WTC11 (cell line): ENCODE data around the gene AKT1. TPM values are rescaled to one million over a fixed set of nuclear protein-coding genes. Genes with fewer than 3 reads are reported as not detected.

Source experiments
- ATAC-seq: fragments of 200-7000 bp; cut with Tn5 transposase; 2 replicates; pipeline ENCODE4 v1.10.0; 2021; ENCODE audit warnings: mild to moderate bottlenecking, moderate library complexity
- CTCF ChIA-PET: fragments of 300-600 bp; sonication (Branson Sonifier 250); formaldehyde crosslinking; loops from one replicate; lab custom pipeline; 2021; ENCODE audit warnings: antibody characterized with exemption; lab: Charles Lee
- POLR2A ChIA-PET: fragments of 350-600 bp; sonication (Branson Sonifier 250); formaldehyde crosslinking; loops from one replicate; lab custom pipeline; 2021; ENCODE audit warnings: antibody characterized with exemption; lab: Charles Lee
- DNase-seq: peaks from one replicate; pipeline ENCODE4 v3.0.0; 2021; ENCODE audit warnings: low spot score
- H3K27ac Mint-ChIP-seq: 2 replicates; pipeline ENCODE4 v1.8.0; 2021; ENCODE audit warnings: mixed read lengths
- H3K27me3 Mint-ChIP-seq: 2 replicates; pipeline ENCODE4 v1.8.0; 2021; ENCODE audit warnings: low read depth, mild to moderate bottlenecking, moderate library complexity, mixed read lengths
- H3K36me3 Mint-ChIP-seq: 2 replicates; pipeline ENCODE4 v1.8.0; 2021; ENCODE audit warnings: mixed read lengths
- H3K4me1 Mint-ChIP-seq: 2 replicates; pipeline ENCODE4 v1.8.0; 2022; ENCODE audit warnings: mixed read lengths
- H3K4me3 Mint-ChIP-seq: 2 replicates; pipeline ENCODE4 v1.8.0; 2021; ENCODE audit warnings: mild to moderate bottlenecking, moderate library complexity, mixed read lengths
- H3K9me3 Mint-ChIP-seq: 2 replicates; pipeline ENCODE4 v1.8.0; 2021; ENCODE audit warnings: mixed read lengths
- ELF4 ChIP-seq: sonication (generic); formaldehyde crosslinking; IDR thresholded peaks from 2 replicates; pipeline ENCODE4 v1.8.1; 2022; ENCODE audit warnings: low read depth, mild to moderate bottlenecking, moderate library complexity, missing genetic modification reagents
- EMX1 ChIP-seq: fragments of 250-450 bp; sonication (Bioruptor Pico); IDR thresholded peaks from 2 replicates; pipeline ENCODE4 v1.8.0; 2021; ENCODE audit warnings: mild to moderate bottlenecking
- ESRRA ChIP-seq: sonication (generic); formaldehyde crosslinking; IDR thresholded peaks from 2 replicates; pipeline ENCODE4 v1.8.1; 2022; ENCODE audit warnings: mild to moderate bottlenecking, missing genetic modification reagents, borderline replicate concordance
- GTF2I ChIP-seq: fragments of 250-450 bp; sonication (Bioruptor Pico); conservative IDR thresholded peaks from 2 replicates; pipeline ENCODE4 v1.4.0; 2021; ENCODE audit warnings: mild to moderate bottlenecking
- JUN ChIP-seq: sonication (generic); formaldehyde crosslinking; IDR thresholded peaks from 2 replicates; pipeline ENCODE4 v1.8.0; 2023; ENCODE audit warnings: mild to moderate bottlenecking, missing genetic modification reagents
- NFATC4 ChIP-seq: fragments of 250-450 bp; sonication (Bioruptor Pico); IDR thresholded peaks from 2 replicates; pipeline ENCODE4 v1.9.0; 2021; ENCODE audit warnings: mild to moderate bottlenecking
- NFE2L1 ChIP-seq: sonication (generic); formaldehyde crosslinking; IDR thresholded peaks from 2 replicates; pipeline ENCODE4 v1.8.1; 2023; ENCODE audit warnings: missing genetic modification reagents
- NFYB ChIP-seq: sonication (generic); formaldehyde crosslinking; conservative IDR thresholded peaks from 2 replicates; pipeline ENCODE4 v1.8.0; 2022; ENCODE audit warnings: low read depth, missing genetic modification reagents
- PRRX2 ChIP-seq: fragments of 250-450 bp; sonication (Bioruptor Pico); IDR thresholded peaks from 2 replicates; pipeline ENCODE4 v1.8.0; 2021; ENCODE audit warnings: mild to moderate bottlenecking
- SMAD4 ChIP-seq: sonication (generic); formaldehyde crosslinking; IDR thresholded peaks from 2 replicates; pipeline ENCODE4 v1.8.0; 2022; ENCODE audit warnings: mild to moderate bottlenecking, missing genetic modification reagents
- SP1 ChIP-seq: sonication (generic); formaldehyde crosslinking; conservative IDR thresholded peaks from 2 replicates; pipeline ENCODE4 v1.8.1; 2022; ENCODE audit warnings: missing genetic modification reagents
- TCF7 ChIP-seq: sonication (generic); formaldehyde crosslinking; IDR thresholded peaks from 2 replicates; pipeline ENCODE4 v1.8.0; 2022; ENCODE audit warnings: mild to moderate bottlenecking, low read depth, missing genetic modification reagents, moderate library complexity
- TEAD4 ChIP-seq: sonication (generic); formaldehyde crosslinking; IDR thresholded peaks from 2 replicates; pipeline ENCODE4 v1.8.0; 2022; ENCODE audit warnings: mild to moderate bottlenecking, missing genetic modification reagents
- ZNF121 ChIP-seq: sonication (generic); formaldehyde crosslinking; IDR thresholded peaks from 2 replicates; pipeline ENCODE4 v1.8.0; 2023; ENCODE audit warnings: missing genetic modification reagents
- ZNF263 ChIP-seq: sonication (generic); formaldehyde crosslinking; IDR thresholded peaks from 2 replicates; pipeline ENCODE4 v1.8.1; 2022; ENCODE audit warnings: low read depth, mild to moderate bottlenecking, moderate library complexity, missing genetic modification reagents
- ZNF396 ChIP-seq: fragments of 250-450 bp; sonication (Bioruptor Pico); IDR thresholded peaks from 2 replicates; pipeline ENCODE4 v1.8.0; 2021; ENCODE audit warnings: mild to moderate bottlenecking, moderate library complexity, borderline replicate concordance
- total RNA-seq: library from RNA; stranded (reverse); gene quantifications from 3 replicates; pipeline ENCODE4 v1.2.3, GENCODE V29; 2021
- TF ChIP-seq, protein P1 (sequence below): sonication (generic); formaldehyde crosslinking; IDR thresholded peaks from 2 replicates; pipeline ENCODE4 v1.8.1; 2023; ENCODE audit warnings: mild to moderate bottlenecking, missing genetic modification reagents, borderline replicate concordance
- TF ChIP-seq, protein P2 (sequence below): fragments of 250-450 bp; sonication (Bioruptor Pico); IDR thresholded peaks from 2 replicates; pipeline ENCODE4 v1.8.0; 2021; ENCODE audit warnings: mild to moderate bottlenecking
- TF ChIP-seq, protein P3 (sequence below): fragments of 250-450 bp; sonication (Bioruptor Pico); IDR thresholded peaks from 2 replicates; pipeline ENCODE4 v1.9.0; 2021; ENCODE audit warnings: mild to moderate bottlenecking
- TF ChIP-seq, protein P4 (sequence below): sonication (generic); formaldehyde crosslinking; IDR thresholded peaks from 2 replicates; pipeline ENCODE4 v1.8.1; 2022; ENCODE audit warnings: low read depth, mild to moderate bottlenecking, moderate library complexity, missing genetic modification reagents, borderline replicate concordance

Gene AKT1
- total RNA-seq, 1 experiment from 2014 or later, result 121 TPM

DNA sequence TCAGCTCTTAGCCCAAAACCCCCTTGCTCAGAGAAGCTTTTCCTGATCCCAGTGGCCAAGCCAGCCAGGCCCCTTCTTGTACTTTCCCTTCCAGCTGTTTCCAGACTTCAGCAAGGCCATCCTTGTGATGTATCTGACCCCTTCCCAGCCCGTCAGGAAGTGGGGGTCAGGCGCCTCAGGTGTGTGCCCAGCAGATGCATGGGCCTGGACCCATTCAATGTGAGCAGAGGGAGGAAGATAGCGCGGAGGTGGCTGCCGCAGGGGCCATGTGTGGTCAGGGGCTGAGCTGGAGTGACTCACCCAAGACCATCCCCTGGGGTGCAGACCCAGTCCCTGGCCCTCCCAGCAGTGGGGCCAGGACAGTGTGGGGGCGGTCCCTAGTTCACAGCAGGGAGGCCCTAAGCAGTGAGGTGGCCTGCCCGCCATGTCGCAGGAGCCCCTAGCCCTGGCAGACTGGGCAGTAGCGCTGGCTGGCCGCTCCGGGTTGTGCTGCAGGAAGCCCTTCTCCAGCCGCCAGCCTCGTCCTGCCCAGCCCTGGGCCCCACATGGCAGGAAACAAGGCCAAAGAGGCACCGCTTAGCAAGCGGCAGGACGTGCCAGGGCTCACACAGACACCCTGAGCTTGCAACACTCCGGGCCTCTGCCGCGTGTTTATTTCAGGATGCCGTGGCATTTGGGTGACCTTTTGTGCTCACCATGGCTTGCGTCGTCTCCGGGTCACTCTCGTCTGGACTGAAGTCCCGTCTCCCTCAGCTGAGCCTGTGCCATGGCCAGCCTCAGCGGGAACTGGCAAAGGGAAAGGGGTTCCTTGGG is 59.5 kb downstream of the AKT1 start:
- H3K4me1 Mint-ChIP-seq, result no peaks in the 10 kb centered on the region
- no peaks in the 10 kb centered on the region for H3K9me3 Mint-ChIP-seq
- POLR2A ChIA-PET, result no interaction called here
- peak overlapping the region; percentile 67 for H3K27ac Mint-ChIP-seq
- TF ChIP-seq TCF7 (no peak), PRRX2 (CRISPR knock-in tag) (no peak), TEAD4 (CRISPR knock-in tag) (no peak), ELF4 (no peak), ZNF396 (CRISPR knock-in tag) (no peak), EMX1 (CRISPR knock-in tag) (no peak), GTF2I (CRISPR knock-in tag) (no peak), SMAD4 (CRISPR knock-in tag) (no peak), JUN (no peak), ZNF263 (CRISPR knock-in tag) (no peak), SP1 (CRISPR knock-in tag) (no peak), NFYB (CRISPR knock-in tag) (no peak), NFE2L1 (CRISPR knock-in tag) (no peak), ZNF121 (CRISPR knock-in tag) (no peak), ESRRA (no peak), NFATC4 (CRISPR knock-in tag) (no peak)
- TF ChIP-seq, protein P1, sequence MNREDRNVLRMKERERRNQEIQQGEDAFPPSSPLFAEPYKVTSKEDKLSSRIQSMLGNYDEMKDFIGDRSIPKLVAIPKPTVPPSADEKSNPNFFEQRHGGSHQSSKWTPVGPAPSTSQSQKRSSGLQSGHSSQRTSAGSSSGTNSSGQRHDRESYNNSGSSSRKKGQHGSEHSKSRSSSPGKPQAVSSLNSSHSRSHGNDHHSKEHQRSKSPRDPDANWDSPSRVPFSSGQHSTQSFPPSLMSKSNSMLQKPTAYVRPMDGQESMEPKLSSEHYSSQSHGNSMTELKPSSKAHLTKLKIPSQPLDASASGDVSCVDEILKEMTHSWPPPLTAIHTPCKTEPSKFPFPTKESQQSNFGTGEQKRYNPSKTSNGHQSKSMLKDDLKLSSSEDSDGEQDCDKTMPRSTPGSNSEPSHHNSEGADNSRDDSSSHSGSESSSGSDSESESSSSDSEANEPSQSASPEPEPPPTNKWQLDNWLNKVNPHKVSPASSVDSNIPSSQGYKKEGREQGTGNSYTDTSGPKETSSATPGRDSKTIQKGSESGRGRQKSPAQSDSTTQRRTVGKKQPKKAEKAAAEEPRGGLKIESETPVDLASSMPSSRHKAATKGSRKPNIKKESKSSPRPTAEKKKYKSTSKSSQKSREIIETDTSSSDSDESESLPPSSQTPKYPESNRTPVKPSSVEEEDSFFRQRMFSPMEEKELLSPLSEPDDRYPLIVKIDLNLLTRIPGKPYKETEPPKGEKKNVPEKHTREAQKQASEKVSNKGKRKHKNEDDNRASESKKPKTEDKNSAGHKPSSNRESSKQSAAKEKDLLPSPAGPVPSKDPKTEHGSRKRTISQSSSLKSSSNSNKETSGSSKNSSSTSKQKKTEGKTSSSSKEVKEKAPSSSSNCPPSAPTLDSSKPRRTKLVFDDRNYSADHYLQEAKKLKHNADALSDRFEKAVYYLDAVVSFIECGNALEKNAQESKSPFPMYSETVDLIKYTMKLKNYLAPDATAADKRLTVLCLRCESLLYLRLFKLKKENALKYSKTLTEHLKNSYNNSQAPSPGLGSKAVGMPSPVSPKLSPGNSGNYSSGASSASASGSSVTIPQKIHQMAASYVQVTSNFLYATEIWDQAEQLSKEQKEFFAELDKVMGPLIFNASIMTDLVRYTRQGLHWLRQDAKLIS, result no peak
- TF ChIP-seq, protein P2, sequence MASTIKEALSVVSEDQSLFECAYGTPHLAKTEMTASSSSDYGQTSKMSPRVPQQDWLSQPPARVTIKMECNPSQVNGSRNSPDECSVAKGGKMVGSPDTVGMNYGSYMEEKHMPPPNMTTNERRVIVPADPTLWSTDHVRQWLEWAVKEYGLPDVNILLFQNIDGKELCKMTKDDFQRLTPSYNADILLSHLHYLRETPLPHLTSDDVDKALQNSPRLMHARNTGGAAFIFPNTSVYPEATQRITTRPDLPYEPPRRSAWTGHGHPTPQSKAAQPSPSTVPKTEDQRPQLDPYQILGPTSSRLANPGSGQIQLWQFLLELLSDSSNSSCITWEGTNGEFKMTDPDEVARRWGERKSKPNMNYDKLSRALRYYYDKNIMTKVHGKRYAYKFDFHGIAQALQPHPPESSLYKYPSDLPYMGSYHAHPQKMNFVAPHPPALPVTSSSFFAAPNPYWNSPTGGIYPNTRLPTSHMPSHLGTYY (CRISPR knock-in tag), result no peak
- TF ChIP-seq, protein P3, sequence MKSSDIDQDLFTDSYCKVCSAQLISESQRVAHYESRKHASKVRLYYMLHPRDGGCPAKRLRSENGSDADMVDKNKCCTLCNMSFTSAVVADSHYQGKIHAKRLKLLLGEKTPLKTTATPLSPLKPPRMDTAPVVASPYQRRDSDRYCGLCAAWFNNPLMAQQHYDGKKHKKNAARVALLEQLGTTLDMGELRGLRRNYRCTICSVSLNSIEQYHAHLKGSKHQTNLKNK (CRISPR knock-in tag), result no peak
- TF ChIP-seq, protein P4, sequence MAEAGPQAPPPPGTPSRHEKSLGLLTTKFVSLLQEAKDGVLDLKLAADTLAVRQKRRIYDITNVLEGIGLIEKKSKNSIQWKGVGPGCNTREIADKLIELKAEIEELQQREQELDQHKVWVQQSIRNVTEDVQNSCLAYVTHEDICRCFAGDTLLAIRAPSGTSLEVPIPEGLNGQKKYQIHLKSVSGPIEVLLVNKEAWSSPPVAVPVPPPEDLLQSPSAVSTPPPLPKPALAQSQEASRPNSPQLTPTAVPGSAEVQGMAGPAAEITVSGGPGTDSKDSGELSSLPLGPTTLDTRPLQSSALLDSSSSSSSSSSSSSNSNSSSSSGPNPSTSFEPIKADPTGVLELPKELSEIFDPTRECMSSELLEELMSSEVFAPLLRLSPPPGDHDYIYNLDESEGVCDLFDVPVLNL (CRISPR knock-in tag), result no peak
- TF ChIP-seq, all 79 proteins: peak for 0
- Mint-ChIP-seq H3K4me3 (no peak overlapping the region), H3K36me3 (peaks cover 2% of the 10 kb centered on the region; the same call in 1 of the 2 replicates), H3K27me3 (no peaks in the 10 kb centered on the region)
- ATAC-seq (no peak), DNase-seq (no peak)
- CTCF ChIA-PET, result interaction anchor here (0.6 to 1.8 kb wide), 3 partner anchors 33 to 96 kb away, joined by 3 to 4 read pairs (median 4); no protein-coding TSS in a partner anchor
